GM21619 (cell line): ENCODE measurements around the gene FBXL3.
A peak's percentile ranks its signal among the peaks of the same experiment; 100 is the strongest.
"Not testable (repeated sequence)": the region's sequence is repeated elsewhere in the genome, so short reads cannot be mapped to it uniquely, and the experiment has no call there.

Experiments
- ATAC-seq: cut with Tn5 transposase; IDR thresholded peaks from one replicate; pipeline ENCODE4 v1.9.1; 2021; ENCODE audit not compliant: unreplicated experiment

The FBXL3 gene

DNA sequence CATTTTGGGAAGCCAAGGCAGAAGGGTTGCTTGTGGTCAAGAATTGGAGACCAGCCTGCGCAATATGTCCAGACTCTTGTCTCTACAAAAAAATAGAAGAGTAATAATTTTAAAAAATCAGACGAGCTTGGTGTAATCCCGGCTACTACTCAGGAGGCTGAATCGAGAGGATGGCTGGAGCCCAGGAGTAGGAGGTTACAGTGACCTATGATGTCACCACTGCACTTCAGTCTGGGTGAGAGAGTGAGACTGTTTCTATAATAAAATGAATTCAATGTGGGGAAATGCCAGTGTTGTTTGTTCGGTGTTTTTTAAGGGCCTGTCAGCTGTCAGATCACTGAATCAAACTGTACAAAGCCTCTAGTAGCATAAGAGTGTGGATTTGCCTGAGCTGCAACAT lies 1.2 kb upstream of the FBXL3 start:
- ATAC-seq, result no peak

DNA sequence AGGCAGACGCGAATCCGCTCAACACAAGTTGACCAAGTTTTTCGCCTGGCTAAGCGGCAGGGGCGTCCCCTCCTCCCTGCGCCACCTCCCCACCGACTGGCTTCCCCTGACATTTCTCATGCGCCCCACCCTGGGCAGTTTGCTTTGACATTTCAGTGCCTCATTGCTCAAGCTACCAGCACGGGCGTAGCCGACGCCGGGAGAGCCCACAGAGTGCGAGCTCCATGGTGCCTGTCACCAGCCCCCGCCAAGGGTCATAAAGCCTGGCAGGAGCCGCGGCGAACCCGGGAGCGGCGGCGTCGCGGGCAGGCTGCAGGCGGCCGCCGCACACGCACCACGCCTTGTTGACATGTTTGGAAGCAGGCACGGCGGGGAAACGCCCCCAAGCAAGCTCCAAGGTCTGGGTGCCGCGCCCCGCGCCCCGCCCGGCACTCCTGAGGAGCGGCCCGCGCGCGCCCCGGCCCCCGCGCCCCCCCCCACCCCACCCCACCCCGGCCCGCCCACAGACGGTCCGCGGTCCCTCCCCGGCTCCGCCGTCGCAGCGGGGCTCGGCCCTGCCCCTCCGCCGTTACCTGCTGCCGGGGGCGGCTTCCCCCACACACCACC lies 601 bp downstream of the FBXL3 start:
- ATAC-seq, result peak; percentile 49

GRCh38 chr13:77022341-77022740 lies 4.6 kb downstream of the FBXL3 start:
- ATAC-seq, result no peak

GRCh38 chr13:77019756-77020155 lies 7.2 kb downstream of the FBXL3 start:
- ATAC-seq, result no peak

DNA sequence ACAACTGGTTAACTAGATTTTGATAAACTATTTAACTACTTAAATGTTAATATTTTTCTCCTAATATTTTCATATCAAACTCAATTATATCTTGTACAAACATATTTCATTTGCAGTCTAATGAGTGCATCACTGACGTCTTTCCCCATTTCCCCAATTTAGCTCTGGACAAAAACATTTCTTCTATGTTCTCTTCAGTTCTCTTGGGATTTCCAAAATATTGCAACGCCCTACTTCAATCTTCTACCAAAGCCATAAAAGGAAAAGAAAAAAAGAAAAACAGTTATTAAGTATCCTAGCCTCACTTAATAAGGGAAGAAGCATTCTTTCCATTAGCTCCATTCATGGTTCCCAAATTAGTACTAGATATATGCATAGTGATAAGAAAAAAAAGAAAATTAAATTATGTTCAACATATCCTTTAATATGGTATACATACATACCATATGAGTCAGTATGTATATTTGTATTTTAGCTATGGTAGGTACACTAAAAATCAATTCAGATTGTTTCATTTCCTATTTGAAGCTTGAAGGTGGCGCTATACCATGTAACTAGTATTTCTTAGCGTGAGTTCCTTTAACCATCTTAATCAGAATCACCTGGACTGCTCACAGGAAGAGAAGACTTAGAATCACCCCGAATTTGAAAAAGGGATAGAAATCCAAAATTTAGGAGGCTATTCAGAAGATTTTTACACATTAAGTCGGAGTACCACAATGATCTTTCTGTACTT lies 9.9 kb downstream of the FBXL3 start:
- no peak for ATAC-seq

GRCh38 chr13:77016251-77016812 lies 10.6 kb downstream of the FBXL3 start:
- ATAC-seq, result no peak

DNA sequence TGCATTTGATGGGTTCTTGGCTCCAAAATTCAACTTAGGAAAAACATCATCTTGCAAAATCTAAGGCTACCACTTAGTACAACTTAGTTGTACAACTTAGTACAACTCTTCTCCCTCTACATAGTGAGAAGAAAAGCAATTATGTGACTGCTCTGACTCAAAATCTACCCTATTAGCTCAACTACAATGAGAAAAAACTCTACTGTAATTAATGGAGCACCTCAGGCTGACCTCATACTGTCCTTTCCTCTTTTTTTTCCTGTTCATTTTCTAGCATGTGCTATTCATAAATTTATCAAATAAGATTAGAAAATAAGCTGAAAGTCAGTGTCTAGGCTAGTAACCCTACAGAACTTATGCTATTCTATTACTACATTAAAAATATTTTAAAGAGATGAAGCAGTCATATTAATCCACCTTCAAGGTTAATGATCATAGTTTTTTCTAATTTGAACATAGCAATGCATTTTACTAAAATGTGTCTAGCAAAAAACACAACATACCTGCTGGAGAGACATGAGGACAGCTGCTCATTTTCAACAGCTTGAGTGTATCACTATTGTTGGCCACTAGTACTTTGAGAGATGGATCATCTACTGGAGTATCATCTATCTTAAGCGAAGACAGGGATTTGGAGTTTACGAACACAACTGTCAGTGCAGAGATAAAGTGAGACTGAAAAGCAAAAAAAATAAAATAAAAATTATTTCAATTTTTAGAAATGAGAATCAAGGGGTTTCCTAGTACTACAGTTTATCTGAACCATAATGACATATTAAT lies 11.9 kb downstream of the FBXL3 start:
- no peak for ATAC-seq

- ATAC-seq, result no peak
Observed at GRCh38 chr13:77013853-77014542, 13.0 kb downstream of the FBXL3 start.

GRCh38 chr13:77009719-77010118 lies 17.2 kb downstream of the FBXL3 start:
- ATAC-seq, result not testable (repeated sequence)

GRCh38 chr13:77009011-77009410 lies 17.9 kb downstream of the FBXL3 start:
- no peak for ATAC-seq

DNA sequence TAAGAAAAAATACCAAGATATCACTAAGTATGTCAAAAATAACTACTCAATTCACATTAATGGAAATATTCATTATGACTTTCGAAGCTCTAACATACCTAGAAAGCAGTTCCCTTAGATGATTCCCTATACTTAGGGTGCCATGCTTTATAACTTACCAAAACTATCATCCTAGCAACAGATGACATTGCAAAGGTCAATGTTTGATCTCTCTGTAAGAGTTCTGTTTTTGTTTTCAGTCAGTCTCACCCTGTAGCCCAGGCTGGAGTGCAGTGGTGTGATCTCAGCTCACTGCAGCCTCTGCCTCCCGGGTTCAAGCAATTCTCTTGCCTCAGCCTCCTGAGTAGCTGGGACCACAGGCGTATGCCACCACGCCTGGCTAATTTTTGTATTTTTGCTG lies 18.6 kb downstream of the FBXL3 start:
- ATAC-seq, result not testable (repeated sequence)

- no peak for ATAC-seq
Observed at GRCh38 chr13:77002590-77003190, 24.3 kb downstream of the FBXL3 start.

DNA sequence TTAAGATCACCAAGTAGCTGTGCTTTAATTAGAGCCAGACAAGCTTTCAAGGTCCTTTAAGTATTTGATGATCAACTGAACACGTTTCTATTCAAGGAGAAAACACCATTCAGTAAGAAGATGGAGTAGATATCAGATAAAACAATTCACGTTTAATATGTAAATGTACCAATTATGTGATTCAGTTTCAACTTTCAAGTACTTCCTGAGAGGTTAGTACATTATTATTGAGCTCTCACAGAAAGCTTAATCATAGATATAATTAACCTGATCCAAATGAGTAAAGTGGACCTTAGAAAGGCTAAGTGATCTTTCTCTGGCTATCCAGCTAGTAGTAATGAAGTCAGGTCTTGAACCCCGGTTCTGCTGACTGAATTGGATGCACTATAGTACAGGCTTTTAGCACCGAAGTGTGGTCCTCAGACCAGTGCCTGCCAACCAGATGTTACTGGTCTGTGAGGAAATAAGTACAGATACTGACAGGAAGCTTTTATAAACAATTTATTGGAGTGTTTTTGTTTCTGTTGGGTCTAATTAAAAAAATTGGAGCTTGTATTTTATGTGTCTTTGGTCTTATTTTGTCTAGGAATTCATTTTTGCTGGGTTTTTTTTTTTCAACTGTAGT lies 24.9 kb downstream of the FBXL3 start:
- ATAC-seq, result no peak

GRCh38 chr13:77001540-77001939 lies 25.4 kb downstream of the FBXL3 start:
- no peak for ATAC-seq

DNA sequence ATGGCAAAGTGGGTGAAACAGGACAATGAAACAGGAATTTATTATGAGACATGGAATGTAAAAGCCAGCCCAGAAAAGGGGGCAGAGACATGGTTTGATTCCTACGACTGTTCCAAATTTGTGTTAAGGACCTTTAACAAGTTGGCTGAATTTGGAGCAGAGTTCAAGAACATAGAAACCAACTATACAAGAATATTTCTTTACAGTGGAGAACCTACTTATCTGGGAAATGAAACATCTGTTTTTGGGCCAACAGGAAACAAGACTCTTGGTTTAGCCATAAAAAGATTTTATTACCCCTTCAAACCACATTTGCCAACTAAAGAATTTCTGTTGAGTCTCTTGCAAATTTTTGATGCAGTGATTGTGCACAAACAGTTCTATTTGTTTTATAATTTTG lies 26.5 kb downstream of the FBXL3 start:
- ATAC-seq, result no peak

- no peak for ATAC-seq
Observed at GRCh38 chr13:76994281-76994680, 32.7 kb downstream of the FBXL3 start.

GRCh38 chr13:76993473-76993872 lies 33.5 kb downstream of the FBXL3 start:
- no peak for ATAC-seq

DNA sequence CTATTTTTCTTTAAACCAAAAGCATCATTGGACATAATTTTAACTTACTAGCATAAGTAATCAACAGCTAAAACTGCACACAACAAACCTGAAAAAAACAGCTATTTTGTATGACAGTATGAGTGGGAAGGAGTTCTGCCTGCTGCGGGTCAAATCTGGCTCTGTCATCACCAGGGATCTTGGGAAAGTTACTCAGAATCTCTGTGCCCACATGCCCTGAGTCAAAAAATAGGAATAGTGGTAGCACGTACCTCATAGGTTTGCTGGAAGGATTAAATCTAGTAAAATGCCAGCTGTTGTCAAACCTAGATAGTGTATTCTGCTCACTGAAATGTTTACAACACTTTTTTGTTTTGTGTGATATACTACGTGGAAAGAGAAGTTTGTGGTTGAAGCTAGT lies 33.9 kb downstream of the FBXL3 start:
- ATAC-seq, result no peak

GRCh38 chr13:76992548-76993001 lies 34.4 kb downstream of the FBXL3 start:
- no peak for ATAC-seq
